ENCODE results near the gene TFAP2E. TPM values are rescaled to one million over a fixed set of nuclear protein-coding genes. Genes with fewer than 3 reads are reported as not detected.

Gene TFAP2E
- total and polyA plus RNA-seq, 11 donors: 0.12 to 0.57 (median 0.29) TPM; not detected in 3

- no peaks in the 10 kb centered on the region for H3K9me3 ChIP-seq
- peaks cover 2 to 33% (median 11%) of the 10 kb centered on the region in 12 donors for H3K4me1 ChIP-seq
- peaks cover 25 to 78% (median 49%) of the 10 kb centered on the region in 9 donors for H3K27me3 ChIP-seq
- H3K27ac ChIP-seq: no peak overlapping the region
- 96 to 100% (median 97%) methylated on average over 2 of the region's 2 CpGs for WGBS, 4 donors
- H3K4me3 ChIP-seq: no peak overlapping the region
- ATAC-seq: no peak
- peaks cover 0 to 3% (median 0%) of the 10 kb centered on the region in 9 donors for H3K36me3 ChIP-seq
- intact Hi-C loops (cut with DNase I): loop anchor here in 2 of 10 donors (5.0 kb wide), 1 partner anchor 145 kb away; the partner anchor contains the start of gene C1orf216 (in 2 of the 2)
- no peak for DNase-seq
- TF ChIP-seq POLR2A (IDR thresholded peaks at IDR 0.05) (no peak), CTCF (IDR thresholded peaks at IDR 0.05) (no peak)
These were observed 818 bp upstream of the TFAP2E start for GRCh38 chr1:35572296-35572695.

- ATAC-seq (no peak), DNase-seq (no peak)
- intact Hi-C loops (cut with DNase I): loop anchor here in 2 of 10 donors (5.0 kb wide), 1 partner anchor 143 kb away; the partner anchor contains the start of gene C1orf216 (in 2 of the 2)
- Histone ChIP-seq H3K4me3 (peak overlapping the region in 2 of 12 donors; percentile 48 to 54), H3K27ac (no peak overlapping the region), H3K4me1 (peaks cover 6 to 40% (median 15%) of the 10 kb centered on the region in 12 donors), H3K27me3 (peaks cover 27 to 94% (median 53%) of the 10 kb centered on the region in 9 donors), H3K36me3 (no peaks in the 10 kb centered on the region), H3K9me3 (no peaks in the 10 kb centered on the region)
- WGBS, 4 donors: 18 to 55% (median 41%) methylated on average over 20 to 48 of the region's 48 CpGs
- TF ChIP-seq POLR2A (IDR thresholded peaks at IDR 0.05) (no peak), CTCF (IDR thresholded peaks at IDR 0.05) (no peak)
These were observed 1.1 kb downstream of the TFAP2E start for GRCh38 chr1:35574125-35574654.

GRCh38 chr1:35574655-35575415 lies 1.7 kb downstream of the TFAP2E start:
- 78 to 83% (median 81%) methylated on average over 15 to 30 of the region's 30 CpGs for WGBS, 4 donors
- H3K9me3 ChIP-seq: no peaks in the 10 kb centered on the region
- TF ChIP-seq CTCF (IDR thresholded peaks at IDR 0.05) (no peak), POLR2A (IDR thresholded peaks at IDR 0.05) (no peak)
- H3K4me3 ChIP-seq: no peak overlapping the region
- peaks cover 27 to 91% (median 53%) of the 10 kb centered on the region in 9 donors for H3K27me3 ChIP-seq
- no peak for ATAC-seq
- intact Hi-C loops (cut with DNase I): loop anchor here in 2 of 10 donors (5.0 kb wide), 1 partner anchor 142 kb away; the partner anchor contains the start of gene C1orf216 (in 2 of the 2)
- peaks cover 6 to 40% (median 15%) of the 10 kb centered on the region in 12 donors for H3K4me1 ChIP-seq
- no peak for DNase-seq
- no peaks in the 10 kb centered on the region for H3K36me3 ChIP-seq
- no peak overlapping the region for H3K27ac ChIP-seq

GRCh38 chr1:35575416-35575958 lies 2.4 kb downstream of the TFAP2E start:
- TF ChIP-seq CTCF (IDR thresholded peaks at IDR 0.05): no peak
- no peak for TF ChIP-seq POLR2A (IDR thresholded peaks at IDR 0.05)
- 92 to 96% (median 93%) methylated on average over 5 of the region's 5 CpGs for WGBS, 4 donors
- H3K36me3 ChIP-seq: no peaks in the 10 kb centered on the region
- H3K27ac ChIP-seq: no peak overlapping the region
- ATAC-seq (no peak), DNase-seq (no peak)
- intact Hi-C loops (cut with DNase I): no loop called here
- peaks cover 27 to 86% (median 53%) of the 10 kb centered on the region in 9 donors for H3K27me3 ChIP-seq
- no peak overlapping the region for H3K4me3 ChIP-seq
- peaks cover 6 to 40% (median 15%) of the 10 kb centered on the region in 12 donors for H3K4me1 ChIP-seq
- no peaks in the 10 kb centered on the region for H3K9me3 ChIP-seq
